IMR-90 (cell line): ENCODE measurements around the gene CUBN. TPM values are rescaled to one million over a fixed set of nuclear protein-coding genes. Genes with fewer than 3 reads are reported as not detected.

ENCODE experiments used
- ATAC-seq: fragments of 200-7000 bp; cut with Tn5 transposase; 2 replicates; pipeline ENCODE4 v1.9.1; 2020; ENCODE audit warnings: low read depth, mild to moderate bottlenecking, moderate library complexity
- BruUV-seq: library from RNA; stranded (reverse); fragments of 400-500 nt; replicated peaks from 2 replicates; lab custom pipeline; 2021; lab: Mats Ljungman, UMichigan
- CTCF ChIA-PET: fragments of 300-600 bp; formaldehyde crosslinking; extraction: SDS; loops from one replicate; lab custom pipeline; 2021; ENCODE audit warnings: antibody characterized with exemption; lab: Yijun Ruan, JAX
- POLR2A ChIA-PET: fragments of 300-600 bp; sonication (Branson Sonifier 250); formaldehyde crosslinking; loops from one replicate; lab custom pipeline; 2022; ENCODE audit warnings: antibody characterized with exemption; ENCODE audit not compliant: unreplicated experiment; lab: Charles Lee
- DNase-seq: peaks from one replicate; pipeline ENCODE4 v3.0.0; 2013
- H2AFZ ChIP-seq: replicated peaks from 2 replicates; pipeline ENCODE3; 2013; ENCODE audit warnings: low read length, mild to moderate bottlenecking; ENCODE audit not compliant: poor library complexity
- H2AK5ac ChIP-seq: 2 replicates; pipeline ENCODE4 v1.6.1; 2013; ENCODE audit warnings: low read depth, low read length, inconsistent platforms
- H2AK9ac ChIP-seq: replicated peaks from 2 replicates; pipeline ENCODE3; 2013; ENCODE audit warnings: mild to moderate bottlenecking, low read depth, low read length, moderate library complexity; ENCODE audit not compliant: poor library complexity
- H2BK120ac ChIP-seq: 2 replicates; pipeline ENCODE4 v1.6.1; 2013; ENCODE audit warnings: low read depth, low read length, inconsistent platforms
- H2BK15ac ChIP-seq: 3 replicates; pipeline ENCODE4 v1.6.1; 2013; ENCODE audit warnings: low read depth, low read length, inconsistent platforms
- H2BK20ac ChIP-seq: 2 replicates; pipeline ENCODE4 v1.6.1; 2013; ENCODE audit warnings: low read depth, mild to moderate bottlenecking, inconsistent platforms, low read length, moderate library complexity
- H2BK5ac ChIP-seq: 2 replicates; pipeline ENCODE4 v1.6.1; 2013; ENCODE audit warnings: mild to moderate bottlenecking, low read depth, low read length, inconsistent platforms; ENCODE audit not compliant: poor library complexity, severe bottlenecking
- H3K14ac ChIP-seq: replicated peaks from 2 replicates; pipeline ENCODE4 v1.6.1; 2013; ENCODE audit warnings: low read depth, low read length, inconsistent platforms
- H3K18ac ChIP-seq: 2 replicates; pipeline ENCODE4 v1.6.1; 2013; ENCODE audit warnings: low read depth, low read length, control low read depth
- H3K23ac ChIP-seq: 2 replicates; pipeline ENCODE4 v1.6.1; 2013; ENCODE audit warnings: low read depth, low read length, inconsistent platforms
- H3K27ac ChIP-seq: 2 replicates; pipeline ENCODE4 v1.5.1; 2013; ENCODE audit warnings: mild to moderate bottlenecking, control low read depth, low read length; ENCODE audit not compliant: insufficient read depth
- H3K27me3 ChIP-seq: 2 replicates; pipeline ENCODE4 v1.6.1; 2013; ENCODE audit warnings: low read length; ENCODE audit not compliant: control insufficient read depth, insufficient read depth
- H3K36me3 ChIP-seq: 2 replicates; pipeline ENCODE4 v1.6.1; 2013; ENCODE audit warnings: low read length, mixed read lengths; ENCODE audit not compliant: control insufficient read depth, insufficient read depth
- H3K4ac ChIP-seq: 2 replicates; pipeline ENCODE4 v1.6.1; 2013; ENCODE audit warnings: low read depth, low read length, inconsistent platforms
- H3K4me1 ChIP-seq: 2 replicates; pipeline ENCODE4 v1.6.1; 2013; ENCODE audit warnings: low read length, mixed read lengths; ENCODE audit not compliant: control insufficient read depth, insufficient read depth
- H3K4me2 ChIP-seq: 2 replicates; pipeline ENCODE4 v1.6.1; 2013; ENCODE audit warnings: low read depth, mild to moderate bottlenecking, control low read depth, low read length, moderate library complexity
- H3K4me3 ChIP-seq: 2 replicates; pipeline ENCODE4 v1.5.1; 2013; ENCODE audit warnings: low read depth, mild to moderate bottlenecking, control low read depth, low read length, moderate library complexity; ENCODE audit not compliant: insufficient read depth
- H3K56ac ChIP-seq: 2 replicates; pipeline ENCODE4 v1.6.1; 2013; ENCODE audit warnings: low read length, inconsistent platforms; ENCODE audit not compliant: insufficient read depth; ENCODE audit errors: extremely low read depth
- H3K79me1 ChIP-seq, 2 experiments: 2 replicates each; pipeline ENCODE4 v1.6.1; 2013; ENCODE audit warnings: low read length in 2 of 2, inconsistent platforms in 1 of 2, low read depth in 1 of 2
- H3K9ac ChIP-seq: 2 replicates; pipeline ENCODE4 v1.6.1; 2013; ENCODE audit warnings: low read depth, low read length, control low read depth
- H3K9me1 ChIP-seq: 2 replicates; pipeline ENCODE4 v1.6.1; 2013; ENCODE audit warnings: low read length, inconsistent platforms; ENCODE audit not compliant: insufficient read depth
- H3K9me3 ChIP-seq: 2 replicates; pipeline ENCODE4 v1.6.1; 2013; ENCODE audit warnings: low read length; ENCODE audit not compliant: control insufficient read depth, insufficient read depth
- H4K20me1 ChIP-seq: 2 replicates; pipeline ENCODE4 v1.6.1; 2013; ENCODE audit warnings: low read length, inconsistent platforms; ENCODE audit not compliant: insufficient read depth
- H4K5ac ChIP-seq: 2 replicates; pipeline ENCODE4 v1.6.1; 2013; ENCODE audit warnings: mild to moderate bottlenecking, low read depth, low read length, control low read depth
- H4K8ac ChIP-seq, 2 experiments: 2 replicates each; pipeline ENCODE4 v1.6.1; 2013; ENCODE audit warnings: low read depth in 2 of 2, low read length in 2 of 2, control low read depth in 1 of 2, inconsistent platforms in 1 of 2
- H4K91ac ChIP-seq: 2 replicates; pipeline ENCODE4 v1.6.1; 2013; ENCODE audit warnings: low read depth, low read length, inconsistent platforms; ENCODE audit not compliant: insufficient read depth
- BHLHE40 ChIP-seq: fragments of 150-350 bp; IDR thresholded peaks from 2 replicates; pipeline ENCODE4 v1.6.1; 2016; ENCODE audit warnings: mild to moderate bottlenecking, low read depth, low read length
- CEBPB ChIP-seq: IDR thresholded peaks from 2 replicates; pipeline ENCODE4 v1.6.1; 2012; ENCODE audit warnings: low read depth, low read length, improper control_type of control experiment
- CHD1 ChIP-seq: IDR thresholded peaks from 2 replicates; pipeline ENCODE4 v1.6.1; 2012; ENCODE audit warnings: low read depth, low read length, improper control_type of control experiment
- CTCF ChIP-seq: conservative IDR thresholded peaks from 2 replicates; pipeline ENCODE4 v1.5.1; 2012; ENCODE audit warnings: mild to moderate bottlenecking, low read depth, low read length, improper control_type of control experiment
- ELK1 ChIP-seq: fragments of 150-350 bp; IDR thresholded peaks from 2 replicates; pipeline ENCODE4 v1.6.1; 2016; ENCODE audit warnings: low read depth, mild to moderate bottlenecking, low read length, moderate library complexity, borderline replicate concordance
- FOS ChIP-seq: fragments of 150-350 bp; IDR thresholded peaks from 2 replicates; pipeline ENCODE4 v1.6.1; 2016; ENCODE audit warnings: low read depth, low read length
- MAFK ChIP-seq: IDR thresholded peaks from 2 replicates; pipeline ENCODE4 v1.6.1; 2012; ENCODE audit warnings: low read depth, low read length, improper control_type of control experiment
- MAZ ChIP-seq: IDR thresholded peaks from 2 replicates; pipeline ENCODE4 v1.6.1; 2012; ENCODE audit warnings: low read depth, mild to moderate bottlenecking, low read length, improper control_type of control experiment, moderate library complexity, borderline replicate concordance
- MXI1 ChIP-seq: IDR thresholded peaks from 2 replicates; pipeline ENCODE4 v1.6.1; 2012; ENCODE audit warnings: low read depth, mild to moderate bottlenecking, low read length, moderate library complexity, borderline replicate concordance
- NFE2L2 ChIP-seq: fragments of 150-350 bp; IDR thresholded peaks from 2 replicates; pipeline ENCODE4 v1.6.1; 2016; ENCODE audit warnings: low read depth, mild to moderate bottlenecking, low read length
- POLR2A ChIP-seq: IDR thresholded peaks from 2 replicates; pipeline ENCODE4 v1.6.1; 2012; ENCODE audit warnings: mild to moderate bottlenecking, low read depth, low read length
- RAD21 ChIP-seq: IDR thresholded peaks from 2 replicates; pipeline ENCODE4 v1.6.1; 2012; ENCODE audit warnings: low read length, improper control_type of control experiment
- RCOR1 ChIP-seq: IDR thresholded peaks from 2 replicates; pipeline ENCODE4 v1.6.1; 2012; ENCODE audit warnings: mild to moderate bottlenecking, low read length, improper control_type of control experiment; ENCODE audit not compliant: insufficient replicate concordance
- RFX5 ChIP-seq: IDR thresholded peaks from 2 replicates; pipeline ENCODE4 v1.8.0; 2012; ENCODE audit warnings: low read depth, mild to moderate bottlenecking, low read length, moderate library complexity
- SMC3 ChIP-seq: fragments of 150-350 bp; IDR thresholded peaks from 2 replicates; pipeline ENCODE4 v1.6.1; 2016; ENCODE audit warnings: low read depth, mild to moderate bottlenecking, antibody characterized with exemption, low read length, moderate library complexity
- USF2 ChIP-seq: fragments of 150-350 bp; IDR thresholded peaks from 2 replicates; pipeline ENCODE4 v1.6.1; 2017; ENCODE audit warnings: mild to moderate bottlenecking, antibody characterized with exemption, low read length, low read depth
- WGBS, 2 experiments: methylation state at CpG; one replicate each; pipeline versions ENCODE4 v1.1.5 to v1.1.7; 2013; ENCODE audit warnings: missing lambda C conversion rate in 2 of 2; ENCODE audit not compliant: insufficient read length in 1 of 2; ENCODE audit errors: extremely low coverage in 2 of 2; 5-methylcytosine and 5-hydroxymethylcytosine counted together
- dilution Hi-C: fragments of 300-500 bp; cut with HindIII; formaldehyde crosslinking; loops from one replicate; pipeline ENCODE4 v1.14.3; 2018; ENCODE audit warnings: low sequenced_read_pairs; ENCODE audit not compliant: unreplicated experiment
- in situ Hi-C: fragments of 300-500 bp; cut with MboI; formaldehyde crosslinking; loops from 3 replicates; pipeline ENCODE4 v1.14.3; 2019; ENCODE audit warnings: low sequenced_read_pairs, inconsistent platforms, mixed read lengths
- intact Hi-C: fragments of 100-400 bp; cut with micrococcal nuclease; formaldehyde crosslinking; loops from 2 replicates; pipeline ENCODE4 v1.10.0; 2022
- polyA plus RNA-seq, 3 experiments: library from polyadenylated mRNA; depleted of rRNA; stranded (reverse); fragments of >200 nt; gene quantifications; 2 replicates each; pipeline ENCODE4 v1.2.3, GENCODE V29; 2012; ENCODE audit warnings: low replicate concordance in 1 of 3
- total RNA-seq: library from RNA; depleted of rRNA; stranded (reverse); fragments of >200 nt; gene quantifications from 2 replicates; pipeline ENCODE4 v1.2.3, GENCODE V29; 2012

Gene CUBN
- total and polyA plus RNA-seq, 2 of the 4 experiments (the other 2 are of a cell fraction), result 0.19 to 0.54 TPM

GRCh38 chr10:16991011-16991410 is 138.6 kb downstream of the CUBN start:
- dilution Hi-C loops (no loop called here), intact Hi-C loops (no loop called here), in situ Hi-C loops (no loop called here)
- DNase-seq, result no peak
- Histone ChIP-seq H2BK15ac (peak overlapping the region; percentile 66; the same call in 1 of the 3 replicates), H4K91ac (no peak overlapping the region), H3K9me1 (peaks cover 9% of the 10 kb centered on the region), H3K4me2 (no peak overlapping the region), H2BK20ac (peak overlapping the region; percentile 80; the same call in 1 of the 2 replicates), H2BK5ac (no peak overlapping the region), H3K4me3 (no peak overlapping the region), H4K5ac (no peak overlapping the region), H4K20me1 (no peaks in the 10 kb centered on the region), H2AFZ (no peak overlapping the region), H3K9ac (no peak overlapping the region), H3K4ac (no peak overlapping the region), H2AK5ac (peak overlapping the region; percentile 71; the same call in 1 of the 2 replicates), H3K14ac (no peak overlapping the region), H3K4me1 (peaks cover 23% of the 10 kb centered on the region), H3K27ac (no peak overlapping the region), H2BK120ac (peak overlapping the region; percentile 52; the same call in 1 of the 2 replicates), H3K9me3 (no peaks in the 10 kb centered on the region), H3K36me3 (no peaks in the 10 kb centered on the region), H3K23ac (no peak overlapping the region), H3K18ac (no peak overlapping the region), H2AK9ac (no peak overlapping the region), H4K8ac (no peak overlapping the region), H3K27me3 (no peaks in the 10 kb centered on the region), H3K56ac (no peak overlapping the region), H3K79me1 (peaks cover 0 to 6% of the 10 kb centered on the region in 2 experiments; a peak in 2 of 4 replicates)
- ATAC-seq, result no peak
- no peak for TF ChIP-seq RAD21
- TF ChIP-seq CEBPB, result no peak
- no peak for TF ChIP-seq ELK1
- no peak for TF ChIP-seq MAZ
- TF ChIP-seq CTCF, result no peak
- TF ChIP-seq RFX5, result no peak
- TF ChIP-seq SMC3, result no peak
- no peak for TF ChIP-seq POLR2A
- TF ChIP-seq USF2, result no peak
- no peak for TF ChIP-seq FOS
- TF ChIP-seq CHD1, result no peak
- TF ChIP-seq BHLHE40, result no peak
- no peak for TF ChIP-seq NFE2L2
- no peak for TF ChIP-seq MXI1
- no peak for TF ChIP-seq MAFK
- TF ChIP-seq RCOR1, result no peak
- BruUV-seq, result no TSS peak
- ChIA-PET CTCF (interaction anchor here (0.5 kb wide), 1 partner anchor 20 kb away, joined by 5 read pairs; no protein-coding TSS in a partner anchor), POLR2A (no interaction called here)
- no CpG with 5 or more reads among the region's 2 CpGs for WGBS, 2 experiments
